Right hindlimb (tissue), 1 donor: ENCODE measurements around the gene RASD2.

ENCODE experiments used
- DNase-seq: peaks from one replicate; pipeline ENCODE4 v3.0.0-alpha.2; 2018

RASD2 gene

GRCh38 chr22:35542157-35542938 is 1.7 kb downstream of the RASD2 start:
- DNase-seq: no peak

GRCh38 chr22:35542939-35543516 is 2.4 kb downstream of the RASD2 start:
- DNase-seq: no peak

GRCh38 chr22:35543702-35544101 is 3.1 kb downstream of the RASD2 start:
- DNase-seq: no peak

- DNase-seq: no peak
These were observed 3.6 kb downstream of the RASD2 start for GRCh38 chr22:35544189-35544588.

- DNase-seq: no peak
These were observed 4.2 kb downstream of the RASD2 start for GRCh38 chr22:35544827-35545226.

- no peak for DNase-seq
These were observed 6.3 kb downstream of the RASD2 start for GRCh38 chr22:35546886-35547285.

- no peak for DNase-seq
These were observed 7.5 kb downstream of the RASD2 start for GRCh38 chr22:35547987-35548721.

GRCh38 chr22:35548722-35549112 is 8.1 kb downstream of the RASD2 start:
- DNase-seq: no peak

- peak; percentile 71 for DNase-seq
These were observed 8.7 kb downstream of the RASD2 start for GRCh38 chr22:35549328-35549727.

- DNase-seq: no peak
These were observed 11.0 kb downstream of the RASD2 start for GRCh38 chr22:35551549-35552177.

GRCh38 chr22:35552196-35552842 is 11.7 kb downstream of the RASD2 start:
- DNase-seq: peak; percentile 62

- DNase-seq: no peak
These were observed 12.2 kb downstream of the RASD2 start for GRCh38 chr22:35552846-35553245.

GRCh38 chr22:35553341-35553740 is 12.7 kb downstream of the RASD2 start:
- no peak for DNase-seq

GRCh38 chr22:35554297-35554845 is 13.7 kb downstream of the RASD2 start:
- DNase-seq: no peak

GRCh38 chr22:35555483-35555890 is 14.9 kb downstream of the RASD2 start:
- no peak for DNase-seq

GRCh38 chr22:35555946-35556547 is 15.4 kb downstream of the RASD2 start:
- DNase-seq: no peak

GRCh38 chr22:35556666-35557065 is 16.0 kb downstream of the RASD2 start:
- no peak for DNase-seq

- DNase-seq: no peak
These were observed 17.4 kb downstream of the RASD2 start for GRCh38 chr22:35558031-35558430.

- no peak for DNase-seq
These were observed 18.1 kb downstream of the RASD2 start for GRCh38 chr22:35558719-35559118.

- no peak for DNase-seq
These were observed 18.8 kb downstream of the RASD2 start for GRCh38 chr22:35559354-35560005.

- no peak for DNase-seq
These were observed 19.7 kb downstream of the RASD2 start for GRCh38 chr22:35560366-35560765.

- no peak for DNase-seq
These were observed 20.2 kb downstream of the RASD2 start for GRCh38 chr22:35560824-35561223.
